Stimulated activated naive CD8-positive, alpha-beta T cell treated with anti-CD3 and anti-CD28 coated beads, Interleukin-15, Interleukin-2, amounts not matched to agents 100 ng/mL and 50 ng/mL, for 24 hours (primary cell): ENCODE data around the gene HLX.
A peak's percentile ranks its signal among the peaks of the same experiment; 100 is the strongest.

Source experiments
- H3K27ac Mint-ChIP-seq: one replicate; pipeline ENCODE4 v1.8.0; 2021; ENCODE audit warnings: mild to moderate bottlenecking, mixed read lengths
- H3K27me3 Mint-ChIP-seq: one replicate; pipeline ENCODE4 v1.8.0; 2021; ENCODE audit warnings: mixed read lengths
- H3K36me3 Mint-ChIP-seq: one replicate; pipeline ENCODE4 v1.8.0; 2021; ENCODE audit warnings: low read depth, mixed read lengths
- H3K4me1 Mint-ChIP-seq: one replicate; pipeline ENCODE4 v1.8.0; 2021; ENCODE audit warnings: low read depth, mixed read lengths
- H3K4me3 Mint-ChIP-seq: one replicate; pipeline ENCODE4 v1.8.0; 2021; ENCODE audit warnings: mild to moderate bottlenecking, mixed read lengths
- H3K9me3 Mint-ChIP-seq: one replicate; pipeline ENCODE4 v1.8.0; 2021; ENCODE audit warnings: mixed read lengths

The HLX gene

DNA sequence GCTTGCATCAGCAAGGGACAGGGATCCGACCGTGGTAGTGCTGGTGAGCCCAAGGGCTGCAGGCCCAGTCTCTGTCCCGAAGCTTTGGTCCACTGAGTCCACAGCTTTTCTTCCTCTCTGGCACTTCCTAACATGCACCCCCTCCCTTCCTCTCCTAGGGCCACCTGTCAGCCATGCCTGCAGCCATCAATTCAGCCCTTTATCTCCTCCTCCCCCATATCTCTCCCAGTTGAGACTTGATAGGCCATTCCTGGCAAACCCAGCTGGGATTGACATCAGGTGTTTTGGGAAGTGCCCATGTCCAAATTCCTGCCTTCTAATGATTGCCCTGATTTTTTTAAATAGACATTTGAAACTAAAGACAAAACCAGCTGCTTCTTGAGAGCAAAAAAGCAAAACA, 25.6 kb downstream of the HLX start:
- peaks cover 3% of the 10 kb centered on the region for H3K4me1 Mint-ChIP-seq
- peaks cover 19% of the 10 kb centered on the region for H3K27me3 Mint-ChIP-seq

DNA sequence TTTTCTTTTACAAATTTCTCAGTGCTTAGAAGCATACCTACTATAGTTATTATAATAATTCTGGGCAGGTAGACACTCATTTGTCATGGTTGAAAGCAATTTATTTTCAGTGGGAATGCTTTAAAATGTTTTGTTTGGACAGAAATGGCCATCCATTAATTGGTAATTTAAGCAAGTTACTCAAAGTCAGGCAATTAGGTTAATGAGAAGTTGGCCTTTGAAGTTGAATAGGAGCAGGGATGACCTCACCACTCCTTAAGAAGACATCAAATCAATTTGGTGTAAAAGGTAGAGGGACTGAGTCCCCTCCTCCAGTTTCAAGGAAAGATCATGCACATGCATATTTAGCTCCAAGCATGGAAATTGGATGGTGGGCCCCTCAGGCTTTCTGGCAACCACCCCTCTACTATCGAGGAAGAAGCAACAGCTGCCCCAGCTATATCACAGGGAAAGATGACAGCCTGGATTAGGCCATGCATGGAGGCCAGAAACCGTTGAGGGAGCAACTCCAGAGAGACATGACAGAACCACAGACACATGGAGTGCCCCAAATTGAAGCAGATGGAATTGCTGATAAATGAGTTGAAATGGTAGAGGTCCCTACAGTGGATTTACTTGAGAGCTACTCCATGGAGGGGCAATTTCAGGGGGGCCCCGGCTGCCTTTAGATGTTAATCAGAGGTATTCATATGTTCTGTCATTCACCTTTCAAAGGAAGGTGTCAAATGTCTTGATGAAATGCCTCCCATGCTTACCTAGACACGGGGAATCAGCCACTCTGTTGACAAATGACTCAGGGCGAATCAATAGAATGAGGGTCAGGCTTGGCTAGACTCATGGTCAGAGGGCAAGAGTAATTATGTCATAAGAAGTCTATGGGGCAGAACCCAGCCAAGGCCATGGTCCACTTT, 26.7 kb downstream of the HLX start:
- Mint-ChIP-seq H3K9me3 (no peaks in the 10 kb centered on the region), H3K27ac (no peak overlapping the region), H3K4me1 (peaks cover 3% of the 10 kb centered on the region)

More for the DNA sequence above, 25.6 kb downstream of the HLX start:
- Mint-ChIP-seq H3K36me3 (no peaks in the 10 kb centered on the region), H3K4me3 (no peak overlapping the region), H3K27ac (no peak overlapping the region), H3K9me3 (no peaks in the 10 kb centered on the region)

GRCh38 chr1:220906561-220907334, 27.5 kb downstream of the HLX start:
- no peak overlapping the region for H3K4me3 Mint-ChIP-seq
- peaks cover 3% of the 10 kb centered on the region for H3K4me1 Mint-ChIP-seq
- no peaks in the 10 kb centered on the region for H3K9me3 Mint-ChIP-seq
- peaks cover 17% of the 10 kb centered on the region for H3K27me3 Mint-ChIP-seq
- H3K27ac Mint-ChIP-seq = no peak overlapping the region
- no peaks in the 10 kb centered on the region for H3K36me3 Mint-ChIP-seq

More for the DNA sequence above, 26.7 kb downstream of the HLX start:
- no peaks in the 10 kb centered on the region for H3K36me3 Mint-ChIP-seq
- H3K27me3 Mint-ChIP-seq = peaks cover 19% of the 10 kb centered on the region
- H3K4me3 Mint-ChIP-seq = no peak overlapping the region

- Mint-ChIP-seq H3K4me1 (peaks cover 3% of the 10 kb centered on the region), H3K27ac (peak overlapping the region; percentile 2), H3K27me3 (peaks cover 25% of the 10 kb centered on the region), H3K9me3 (no peaks in the 10 kb centered on the region), H3K4me3 (no peak overlapping the region), H3K36me3 (no peaks in the 10 kb centered on the region)
Observed at GRCh38 chr1:220908757-220909156, 29.5 kb downstream of the HLX start.

DNA sequence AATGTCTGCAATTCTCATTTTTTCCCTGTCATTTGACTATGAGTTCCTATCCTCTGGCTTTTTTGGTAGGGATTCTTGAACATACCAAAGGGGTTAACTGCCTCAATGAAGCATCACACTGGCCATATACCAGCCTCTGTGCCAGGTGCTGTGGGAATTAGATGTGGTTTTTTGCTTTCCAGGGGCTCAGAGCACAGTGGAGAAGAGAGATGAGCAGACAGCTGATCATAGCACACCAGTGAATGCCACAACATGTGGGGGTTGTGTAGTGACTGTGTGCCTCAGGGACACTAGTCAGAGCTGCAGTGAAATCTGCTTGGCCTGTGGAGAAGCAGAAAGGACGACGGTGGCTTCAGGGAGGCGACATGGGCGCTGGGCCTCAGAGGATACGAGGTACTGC, 30.8 kb downstream of the HLX start:
- Mint-ChIP-seq H3K36me3 (no peaks in the 10 kb centered on the region), H3K27ac (no peak overlapping the region), H3K4me3 (no peak overlapping the region), H3K4me1 (peaks cover 7% of the 10 kb centered on the region), H3K27me3 (peaks cover 36% of the 10 kb centered on the region), H3K9me3 (no peaks in the 10 kb centered on the region)

DNA sequence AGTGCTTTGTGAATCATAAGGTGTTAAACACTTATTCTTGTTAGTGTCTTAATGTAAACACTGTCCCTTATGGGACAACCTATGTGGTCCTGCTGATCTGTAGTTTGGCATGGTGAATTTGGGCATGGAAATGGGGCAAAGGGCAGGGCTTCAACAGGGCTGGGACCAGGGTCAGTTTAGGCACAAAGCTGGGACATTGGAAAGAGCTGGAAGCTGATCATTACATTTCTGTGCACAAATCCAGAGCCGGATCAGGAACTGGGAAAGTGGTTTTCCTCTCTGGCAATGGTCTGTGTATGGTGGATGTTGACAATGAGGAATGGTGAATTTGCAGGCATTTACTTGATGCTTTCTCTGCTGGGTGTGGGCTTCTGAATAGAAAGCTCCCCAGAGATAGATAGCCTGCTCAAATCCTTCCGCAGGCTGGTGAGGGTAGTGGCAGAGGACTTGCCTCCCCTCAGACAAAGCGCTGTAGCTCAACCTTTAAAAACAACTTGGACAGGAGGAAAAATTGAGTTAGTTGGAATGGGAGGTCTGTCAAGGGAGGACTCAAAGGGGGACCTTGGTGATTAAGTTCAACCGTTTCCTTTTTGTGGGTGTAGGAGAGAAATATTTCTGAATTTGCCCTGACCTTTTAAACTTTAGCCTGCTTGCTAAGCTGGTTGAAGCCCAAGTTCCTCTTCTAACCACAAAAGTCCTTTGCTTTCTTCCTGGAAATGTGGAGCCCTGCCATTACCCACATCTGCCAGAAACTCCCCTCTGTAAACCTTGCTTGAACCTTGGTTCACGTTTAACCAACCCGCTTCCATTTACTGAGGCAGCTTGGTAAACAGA, 35.3 kb downstream of the HLX start:
- Mint-ChIP-seq H3K4me3 (no peak overlapping the region), H3K27ac (no peak overlapping the region), H3K9me3 (no peaks in the 10 kb centered on the region), H3K27me3 (peaks cover 39% of the 10 kb centered on the region), H3K4me1 (peaks cover 4% of the 10 kb centered on the region), H3K36me3 (no peaks in the 10 kb centered on the region)

DNA sequence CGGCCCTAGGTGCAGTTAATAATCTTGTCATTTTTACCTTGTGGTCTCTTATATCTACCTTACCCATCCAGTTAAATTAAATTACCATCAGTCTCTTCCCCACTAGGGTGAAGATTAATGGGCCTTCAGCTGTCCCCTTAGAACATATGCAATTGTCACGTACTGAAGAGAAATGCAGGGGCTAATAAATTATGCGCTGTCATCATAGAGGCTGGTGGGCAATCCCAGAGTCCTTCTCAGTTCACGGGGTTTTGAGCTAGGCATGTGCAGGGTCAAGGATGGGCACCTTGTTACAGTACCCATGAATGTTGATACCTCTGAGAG, 35.8 kb downstream of the HLX start:
- Mint-ChIP-seq H3K27ac (no peak overlapping the region), H3K4me1 (peaks cover 4% of the 10 kb centered on the region), H3K9me3 (no peaks in the 10 kb centered on the region), H3K36me3 (no peaks in the 10 kb centered on the region), H3K4me3 (no peak overlapping the region), H3K27me3 (peaks cover 37% of the 10 kb centered on the region)

DNA sequence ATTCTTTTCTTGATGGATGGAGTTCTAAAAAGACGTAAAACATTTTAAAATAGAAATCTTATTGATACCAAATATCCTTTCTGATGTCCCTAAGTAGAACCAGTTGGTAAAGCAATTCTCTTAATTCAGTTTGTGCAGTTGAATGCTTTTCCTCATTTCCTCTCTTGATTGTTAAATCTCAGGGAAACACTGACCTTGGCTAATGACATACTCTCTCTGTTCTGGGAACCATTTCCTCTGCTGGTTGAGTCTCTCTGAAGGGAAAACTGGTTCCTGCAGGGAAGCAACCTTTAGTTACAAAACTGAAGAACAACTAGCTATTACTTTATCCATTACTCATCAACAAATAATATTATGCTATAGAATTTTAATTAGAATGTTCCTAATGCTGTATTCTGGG, 36.7 kb downstream of the HLX start:
- peaks cover 31% of the 10 kb centered on the region for H3K27me3 Mint-ChIP-seq
- no peak overlapping the region for H3K4me3 Mint-ChIP-seq
- H3K27ac Mint-ChIP-seq = no peak overlapping the region
- H3K36me3 Mint-ChIP-seq = no peaks in the 10 kb centered on the region
- H3K9me3 Mint-ChIP-seq = no peaks in the 10 kb centered on the region
- peaks cover 4% of the 10 kb centered on the region for H3K4me1 Mint-ChIP-seq

GRCh38 chr1:220917101-220917500, 37.9 kb downstream of the HLX start:
- H3K4me3 Mint-ChIP-seq = no peak overlapping the region
- H3K9me3 Mint-ChIP-seq = no peaks in the 10 kb centered on the region
- no peak overlapping the region for H3K27ac Mint-ChIP-seq
- peaks cover 31% of the 10 kb centered on the region for H3K27me3 Mint-ChIP-seq
- no peaks in the 10 kb centered on the region for H3K36me3 Mint-ChIP-seq
- H3K4me1 Mint-ChIP-seq = peaks cover 4% of the 10 kb centered on the region

DNA sequence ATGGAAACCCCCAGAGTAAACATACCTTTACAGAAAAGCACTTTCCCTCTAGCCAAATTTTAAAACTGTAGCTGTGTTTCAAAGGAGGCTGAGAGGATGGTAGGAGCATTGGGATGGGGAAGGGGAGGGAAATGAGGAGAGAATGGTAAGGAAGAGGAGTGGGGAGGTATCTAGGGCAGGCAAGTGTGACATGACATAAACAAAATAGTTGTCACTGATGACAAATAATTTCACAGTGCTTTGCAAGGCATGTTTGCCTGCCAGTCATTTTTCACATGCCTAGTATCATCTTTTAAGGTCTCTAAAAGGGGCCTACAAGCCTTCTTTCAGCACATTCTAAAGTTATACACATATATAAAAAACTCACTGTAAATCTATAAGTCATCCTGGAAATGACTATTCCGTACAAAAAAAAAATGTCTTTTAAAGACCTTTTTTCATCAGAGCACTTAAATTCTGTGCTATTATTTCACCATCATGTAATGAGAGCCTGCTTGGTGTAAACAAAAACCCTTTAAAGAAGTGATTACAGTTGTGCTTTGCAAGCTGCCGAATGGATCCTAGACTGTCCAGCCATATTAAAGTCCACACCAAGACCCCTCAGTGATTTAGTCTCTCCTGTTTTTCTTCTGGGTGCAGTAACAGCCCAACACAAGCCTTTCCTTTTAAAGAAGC, 38.4 kb downstream of the HLX start:
- H3K4me3 Mint-ChIP-seq = no peak overlapping the region
- H3K27me3 Mint-ChIP-seq = peaks cover 31% of the 10 kb centered on the region
- H3K27ac Mint-ChIP-seq = no peak overlapping the region
- no peaks in the 10 kb centered on the region for H3K36me3 Mint-ChIP-seq
- no peaks in the 10 kb centered on the region for H3K9me3 Mint-ChIP-seq
- peaks cover 4% of the 10 kb centered on the region for H3K4me1 Mint-ChIP-seq

DNA sequence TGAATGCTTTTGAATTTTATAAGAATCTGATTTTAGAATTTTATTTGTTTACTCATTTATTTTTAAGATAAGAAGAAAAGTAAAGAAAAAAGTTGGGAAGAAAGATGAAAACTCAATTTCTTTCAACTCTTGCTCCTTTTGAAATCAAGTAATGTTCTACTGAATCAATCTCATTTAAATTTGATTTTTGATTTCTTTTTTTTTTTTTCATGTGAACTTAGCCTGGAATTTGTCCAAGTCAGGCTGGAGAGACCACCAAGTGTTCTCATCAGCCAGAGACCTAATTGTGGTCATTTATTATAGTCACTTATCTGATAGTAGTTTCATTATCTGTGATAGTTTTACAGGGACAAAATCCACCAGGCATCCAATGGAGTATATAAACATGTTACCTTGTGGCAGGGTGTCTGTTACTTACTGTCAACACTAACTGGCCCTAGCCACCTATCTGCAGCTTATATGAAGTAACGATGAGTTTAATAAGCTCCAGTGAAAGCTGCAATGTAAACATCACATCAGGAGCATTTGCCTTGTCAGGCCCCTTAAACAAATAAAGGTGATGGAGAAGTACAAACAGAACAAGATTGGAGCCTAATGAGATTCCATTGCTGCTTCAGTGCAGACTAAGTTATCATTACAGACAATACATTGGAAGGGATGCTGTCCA, 39.2 kb downstream of the HLX start:
- Mint-ChIP-seq H3K4me1 (peaks cover 4% of the 10 kb centered on the region), H3K27ac (no peak overlapping the region), H3K36me3 (no peaks in the 10 kb centered on the region), H3K4me3 (no peak overlapping the region), H3K27me3 (peaks cover 27% of the 10 kb centered on the region), H3K9me3 (no peaks in the 10 kb centered on the region)

DNA sequence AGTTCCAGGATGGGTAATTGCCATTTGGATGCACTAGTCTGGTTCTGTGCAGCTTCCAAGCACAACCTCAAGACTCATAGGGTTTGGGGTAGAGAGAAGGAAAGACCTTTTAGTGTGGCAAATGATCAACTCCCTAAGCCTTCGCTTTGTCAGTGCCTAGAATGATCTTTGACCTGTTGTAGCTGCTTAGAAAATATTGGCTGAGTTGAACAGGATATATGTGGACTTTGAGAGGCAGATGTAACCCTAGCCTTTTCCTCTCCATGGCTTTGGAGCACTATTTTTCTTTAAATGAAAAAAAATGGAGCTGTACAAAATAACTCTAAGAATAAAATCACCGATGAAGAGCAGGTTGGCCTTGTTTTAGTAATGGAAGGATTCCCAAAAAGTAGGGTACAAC, 41.7 kb downstream of the HLX start:
- peaks cover 10% of the 10 kb centered on the region for H3K27me3 Mint-ChIP-seq
- no peaks in the 10 kb centered on the region for H3K4me1 Mint-ChIP-seq
- no peaks in the 10 kb centered on the region for H3K36me3 Mint-ChIP-seq
- no peak overlapping the region for H3K27ac Mint-ChIP-seq
- H3K9me3 Mint-ChIP-seq = no peaks in the 10 kb centered on the region
- H3K4me3 Mint-ChIP-seq = no peak overlapping the region

GRCh38 chr1:220921498-220921897, 42.3 kb downstream of the HLX start:
- Mint-ChIP-seq H3K9me3 (no peaks in the 10 kb centered on the region), H3K4me1 (no peaks in the 10 kb centered on the region), H3K4me3 (no peak overlapping the region), H3K27me3 (peaks cover 9% of the 10 kb centered on the region), H3K36me3 (no peaks in the 10 kb centered on the region), H3K27ac (no peak overlapping the region)
